HCT116 (cell line): ENCODE measurements around the gene DHX40. TPM values are rescaled to one million over a fixed set of nuclear protein-coding genes. Genes with fewer than 3 reads are reported as not detected.

ENCODE experiments used
- ATAC-seq: fragments of 200-7000 bp; cut with Tn5 transposase; 2 replicates; pipeline ENCODE4 v1.9.1; 2020; ENCODE audit warnings: mild to moderate bottlenecking, moderate library complexity
- BruUV-seq: library from RNA; stranded (reverse); fragments of 400-500 nt; replicated peaks from 2 replicates; lab custom pipeline; 2021; lab: Mats Ljungman, UMichigan
- CTCF ChIA-PET: fragments of 300-600 bp; sonication (Branson Sonifier 250); formaldehyde crosslinking; loops from one replicate; lab custom pipeline; 2021; ENCODE audit warnings: antibody characterized with exemption; lab: Charles Lee
- POLR2A ChIA-PET: fragments of 300-600, 350-600 bp; sonication (Branson Sonifier 250); formaldehyde crosslinking; loops from one replicate; lab custom pipeline; 2021; ENCODE audit warnings: antibody characterized with exemption; lab: Charles Lee
- RAD21 ChIA-PET, 2 experiments: fragments of 300-600 bp; sonication (Branson Sonifier 250); formaldehyde crosslinking; loops; one replicate each; lab custom pipeline; 2023; ENCODE audit warnings: low total read pairs in 2 of 2; ENCODE audit not compliant: uncharacterized antibody in 2 of 2, unreplicated experiment in 2 of 2, low non-redundant PET in 1 of 2; lab: Charles Lee
- DNase-seq: peaks from one replicate; pipeline ENCODE4 v3.0.0-alpha.2; 2010; ENCODE audit warnings: low read depth, low spot score
- H2AFZ ChIP-seq: fragments of 200-600 bp; shearing (Covaris generic), sonication (generic); 2 replicates; pipeline ENCODE4 v1.6.1; 2017; ENCODE audit warnings: low read depth, mixed run types, mixed read lengths, antibody characterized with exemption, low read length; ENCODE audit not compliant: poor library complexity, severe bottlenecking
- H3K27ac ChIP-seq: 2 replicates; pipeline ENCODE4 v1.5.1; 2012; ENCODE audit warnings: low read depth, low read length
- H3K27me3 ChIP-seq: fragments of 200-600 bp; sonication (generic); 2 replicates; pipeline ENCODE4 v1.6.1; 2016; ENCODE audit warnings: mixed run types, low read length, mixed read lengths; ENCODE audit not compliant: insufficient read depth
- H3K36me3 ChIP-seq, 2 experiments: fragments of 200-500 bp in 1 of 2; fragments of 200-600 bp in 1 of 2; sonication (Bioruptor generic) in 1 of 2; sonication (generic) in 1 of 2; 2 replicates each; pipeline versions ENCODE4 v1.5.1 to v1.6.1; 2014 to 2016; ENCODE audit warnings: low read length in 2 of 2, inconsistent platforms in 1 of 2, mixed read lengths in 1 of 2, mixed run types in 1 of 2; ENCODE audit not compliant: insufficient read depth in 2 of 2, control insufficient read depth in 1 of 2
- H3K4me1 ChIP-seq, 2 experiments: fragments of 200-600 bp in 1 of 2; sonication (generic) in 1 of 2; 2 replicates each; pipeline versions ENCODE4 v1.5.1 to v1.6.1; 2012 to 2017; ENCODE audit warnings: low read length in 2 of 2, inconsistent platforms in 1 of 2, mild to moderate bottlenecking in 1 of 2, mixed read lengths in 1 of 2, mixed run types in 1 of 2, moderate library complexity in 1 of 2; ENCODE audit not compliant: insufficient read depth in 2 of 2, control insufficient read depth in 1 of 2
- H3K4me2 ChIP-seq: fragments of 200-600 bp; sonication (generic); 2 replicates; pipeline ENCODE4 v1.6.1; 2017; ENCODE audit warnings: mixed run types, low read length, mixed read lengths
- H3K4me3 ChIP-seq, 2 experiments: fragments of 200-600 bp in 1 of 2; sonication (generic) in 1 of 2; replicated peaks in 1 of 2; 2 replicates each; pipeline ENCODE4 v1.5.1; 2011 to 2016; ENCODE audit warnings: low read length in 2 of 2, control low read depth in 1 of 2, low read depth in 1 of 2, mild to moderate bottlenecking in 1 of 2, mixed read lengths in 1 of 2, mixed run types in 1 of 2
- H3K79me2 ChIP-seq: fragments of 200-600 bp; sonication (generic); 2 replicates; pipeline ENCODE4 v1.6.1; 2017; ENCODE audit warnings: mild to moderate bottlenecking, mixed run types, low read length, moderate library complexity, mixed read lengths; ENCODE audit not compliant: insufficient read depth
- H3K9ac ChIP-seq: fragments of 200-600 bp; sonication (generic); 2 replicates; pipeline ENCODE4 v1.6.1; 2016; ENCODE audit warnings: low read length, mixed read lengths
- H3K9me2 ChIP-seq: fragments of 200-600 bp; sonication (generic), shearing (Covaris generic); 2 replicates; pipeline ENCODE4 v1.6.1; 2017; ENCODE audit warnings: mixed run types, mild to moderate bottlenecking, moderate library complexity; ENCODE audit not compliant: insufficient read depth
- H3K9me3 ChIP-seq, 2 experiments: fragments of 200-500 bp in 1 of 2; fragments of 200-600 bp in 1 of 2; sonication (Bioruptor generic) in 1 of 2; sonication (generic) in 1 of 2; 2 replicates each; pipeline ENCODE4 v1.6.1; 2014 to 2017; ENCODE audit warnings: low read length in 2 of 2, mixed read lengths in 2 of 2, inconsistent platforms in 1 of 2, low read depth in 1 of 2, mild to moderate bottlenecking in 1 of 2, mixed run types in 1 of 2, moderate library complexity in 1 of 2; ENCODE audit not compliant: control insufficient read depth in 1 of 2, insufficient read depth in 1 of 2
- H4K20me1 ChIP-seq: fragments of 200-600 bp; sonication (generic), shearing (Covaris generic); 2 replicates; pipeline ENCODE4 v1.6.1; 2017; ENCODE audit warnings: mixed run types, mild to moderate bottlenecking, moderate library complexity; ENCODE audit not compliant: insufficient read depth
- CTCF ChIP-seq, 3 experiments: fragments of 200-600 bp in 1 of 3; sonication (generic) in 1 of 3; IDR thresholded peaks in 2 of 3; conservative IDR thresholded peaks in 1 of 3; 2 replicates each; pipeline ENCODE4 v1.5.1; 2012 to 2017; ENCODE audit warnings: low read depth in 2 of 3, low read length in 2 of 3, antibody characterized with exemption in 1 of 3, borderline replicate concordance in 1 of 3, control low read depth in 1 of 3, mild to moderate bottlenecking in 1 of 3, mixed read lengths in 1 of 3, mixed run types in 1 of 3, moderate library complexity in 1 of 3; ENCODE audit not compliant: insufficient read depth in 1 of 3
- ELF1 ChIP-seq: IDR thresholded peaks from 2 replicates; pipeline ENCODE4 v1.6.1; 2012; ENCODE audit warnings: low read depth, borderline replicate concordance
- EZH2 ChIP-seq: fragments of 200-600 bp; sonication (generic); IDR thresholded peaks from 2 replicates; pipeline ENCODE4 v1.6.1; 2017; ENCODE audit warnings: antibody characterized with exemption, mixed run types
- EZH2phosphoT487 ChIP-seq: fragments of 200-600 bp; IDR thresholded peaks from 2 replicates; pipeline ENCODE4 v1.6.1; 2018; ENCODE audit warnings: antibody characterized with exemption, borderline replicate concordance
- JUND ChIP-seq: IDR thresholded peaks from 2 replicates; pipeline ENCODE4 v1.6.1; 2012
- POLR2AphosphoS5 ChIP-seq: IDR thresholded peaks from 2 replicates; pipeline ENCODE4 v1.6.1; 2011; ENCODE audit warnings: mild to moderate bottlenecking, low read depth, low read length, moderate library complexity
- SIN3A ChIP-seq: IDR thresholded peaks from 2 replicates; pipeline ENCODE4 v1.6.1; 2012; ENCODE audit warnings: low read depth
- SP1 ChIP-seq: IDR thresholded peaks from 2 replicates; pipeline ENCODE4 v1.6.1; 2012; ENCODE audit warnings: low read depth
- SRF ChIP-seq: IDR thresholded peaks from 2 replicates; pipeline ENCODE4 v1.6.1; 2012; ENCODE audit warnings: low read depth
- TCF7L2 ChIP-seq: IDR thresholded peaks from 2 replicates; pipeline ENCODE4 v1.7.0; 2011; ENCODE audit warnings: borderline replicate concordance, inconsistent platforms; ENCODE audit not compliant: insufficient read depth, insufficient read length; ENCODE audit errors: extremely low read depth
- intact Hi-C: fragments of 100-400 bp; cut with micrococcal nuclease; formaldehyde crosslinking; loops from 2 replicates; pipeline ENCODE4 v1.10.0; 2022
- total RNA-seq: library from RNA; stranded (reverse); gene quantifications from one replicate; pipeline ENCODE4 v1.2.1, GENCODE V29; 2021; ENCODE audit not compliant: unreplicated experiment
- TF ChIP-seq, protein P1 (sequence below): IDR thresholded peaks from 2 replicates; pipeline ENCODE4 v1.6.1; 2012

DHX40 gene
- total RNA-seq, 1 experiment from 2014 or later = 58.7 TPM

DNA sequence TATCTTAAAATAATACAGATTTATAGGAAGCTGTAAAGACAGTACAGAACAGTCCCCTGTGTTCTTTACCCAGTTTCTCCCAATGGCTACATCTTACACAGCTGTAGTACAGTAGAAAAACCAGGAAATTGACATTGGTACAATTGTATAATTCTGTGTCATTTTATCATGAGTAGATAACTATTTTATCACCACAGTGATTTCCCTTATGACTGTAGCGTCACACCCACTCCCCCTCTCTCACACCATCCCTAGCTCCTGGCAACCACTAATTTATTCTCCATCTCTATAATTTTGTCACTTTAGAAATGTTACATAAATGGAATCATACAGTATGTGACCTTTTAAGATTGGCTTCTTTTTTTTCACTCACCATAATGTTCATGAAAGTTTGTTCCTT is 85.2 kb downstream of the DHX40 start:
- H3K4me3 ChIP-seq = no peak overlapping the region
- peaks cover 38% of the 10 kb centered on the region for H4K20me1 ChIP-seq
- ATAC-seq = no peak
- H3K27me3 ChIP-seq = no peaks in the 10 kb centered on the region
- no peak for DNase-seq
- H3K9me2 ChIP-seq = no peaks in the 10 kb centered on the region
- no peaks in the 10 kb centered on the region; a peak in 2 of 4 replicates for H3K9me3 ChIP-seq
- CTCF ChIA-PET = no interaction called here
- H3K4me2 ChIP-seq = no peak overlapping the region
- intact Hi-C loops = no loop called here
- TF ChIP-seq SRF = no peak
- TF ChIP-seq, protein P1, sequence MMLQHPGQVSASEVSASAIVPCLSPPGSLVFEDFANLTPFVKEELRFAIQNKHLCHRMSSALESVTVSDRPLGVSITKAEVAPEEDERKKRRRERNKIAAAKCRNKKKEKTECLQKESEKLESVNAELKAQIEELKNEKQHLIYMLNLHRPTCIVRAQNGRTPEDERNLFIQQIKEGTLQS = no peak
- TF ChIP-seq POLR2AphosphoS5 = no peak
- TF ChIP-seq JUND = no peak
- no peak for TF ChIP-seq SP1
- TF ChIP-seq ELF1 = no peak
- no peak for TF ChIP-seq TCF7L2
- no peak for TF ChIP-seq SIN3A
- TF ChIP-seq CTCF (IDR thresholded peaks at IDR 0.05 in 2 of 3, conservative IDR thresholded peaks at IDR 0.05 in 1 of 3; ENCODE audit: borderline replicate concordance in 1 of 3, insufficient read depth in 1 of 3, low read depth in 2 of 3, low read length in 2 of 3) = no peak
- no peak for TF ChIP-seq EZH2phosphoT487
- no peak for TF ChIP-seq EZH2
- TF ChIP-seq, all 23 proteins: peak for 0
- POLR2A ChIA-PET = no interaction called here
- no peak overlapping the region for H3K9ac ChIP-seq
- no peak overlapping the region for H2AFZ ChIP-seq
- no peaks in the 10 kb centered on the region for H3K4me1 ChIP-seq
- RAD21 ChIA-PET = no interaction called here
- no peak overlapping the region for H3K27ac ChIP-seq
- peaks cover 93% of the 10 kb centered on the region for H3K79me2 ChIP-seq
- peaks cover 78 to 85% of the 10 kb centered on the region in 2 experiments for H3K36me3 ChIP-seq
- no TSS peak for BruUV-seq
